ENCODE measurements around the gene BATF.
A peak's percentile ranks its signal among the peaks of the same experiment; 100 is the strongest.

Gene BATF

GRCh38 chr14:75484711-75485429 is 37.4 kb upstream of the BATF start:
- no peak for DNase-seq (ENCODE audit: low spot score)
- in situ Hi-C loops (cut with MboI; ENCODE audit: low sequenced_read_pairs, unreplicated experiment), result loop anchor here (10.0 to 25.0 kb wide), 2 partner anchors 180 to 348 kb away; partner anchors contain the start of gene NEK9
- TF ChIP-seq, protein P1, sequence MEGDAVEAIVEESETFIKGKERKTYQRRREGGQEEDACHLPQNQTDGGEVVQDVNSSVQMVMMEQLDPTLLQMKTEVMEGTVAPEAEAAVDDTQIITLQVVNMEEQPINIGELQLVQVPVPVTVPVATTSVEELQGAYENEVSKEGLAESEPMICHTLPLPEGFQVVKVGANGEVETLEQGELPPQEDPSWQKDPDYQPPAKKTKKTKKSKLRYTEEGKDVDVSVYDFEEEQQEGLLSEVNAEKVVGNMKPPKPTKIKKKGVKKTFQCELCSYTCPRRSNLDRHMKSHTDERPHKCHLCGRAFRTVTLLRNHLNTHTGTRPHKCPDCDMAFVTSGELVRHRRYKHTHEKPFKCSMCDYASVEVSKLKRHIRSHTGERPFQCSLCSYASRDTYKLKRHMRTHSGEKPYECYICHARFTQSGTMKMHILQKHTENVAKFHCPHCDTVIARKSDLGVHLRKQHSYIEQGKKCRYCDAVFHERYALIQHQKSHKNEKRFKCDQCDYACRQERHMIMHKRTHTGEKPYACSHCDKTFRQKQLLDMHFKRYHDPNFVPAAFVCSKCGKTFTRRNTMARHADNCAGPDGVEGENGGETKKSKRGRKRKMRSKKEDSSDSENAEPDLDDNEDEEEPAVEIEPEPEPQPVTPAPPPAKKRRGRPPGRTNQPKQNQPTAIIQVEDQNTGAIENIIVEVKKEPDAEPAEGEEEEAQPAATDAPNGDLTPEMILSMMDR (IDR thresholded peaks at IDR 0.05; ENCODE audit: borderline replicate concordance, control extremely low read depth, extremely low read depth, insufficient read depth, missing control alignments), result no peak

GRCh38 chr14:75486318-75486717 is 36.0 kb upstream of the BATF start:
- in situ Hi-C loops (cut with MboI; ENCODE audit: low sequenced_read_pairs, unreplicated experiment), result loop anchor here (10.0 to 25.0 kb wide), 2 partner anchors 182 to 349 kb away; partner anchors contain the start of gene NEK9
- no peak for DNase-seq (ENCODE audit: low spot score)

GRCh38 chr14:75487155-75487671 is 35.1 kb upstream of the BATF start:
- peak; percentile 57 for DNase-seq (ENCODE audit: low spot score)
- TF ChIP-seq, protein P1 (IDR thresholded peaks at IDR 0.05; ENCODE audit: borderline replicate concordance, control extremely low read depth, extremely low read depth, insufficient read depth, missing control alignments), result no peak
- in situ Hi-C loops (cut with MboI; ENCODE audit: low sequenced_read_pairs, unreplicated experiment), result loop anchor here (10.0 to 25.0 kb wide), 2 partner anchors 182 to 350 kb away; partner anchors contain the start of gene NEK9

More at GRCh38 chr14:75486318-75486717, 36.0 kb upstream of the BATF start:
- TF ChIP-seq, protein P1 (IDR thresholded peaks at IDR 0.05; ENCODE audit: borderline replicate concordance, control extremely low read depth, extremely low read depth, insufficient read depth, missing control alignments), result no peak

- TF ChIP-seq, protein P1 (IDR thresholded peaks at IDR 0.05; ENCODE audit: borderline replicate concordance, control extremely low read depth, extremely low read depth, insufficient read depth, missing control alignments), result no peak
- DNase-seq (ENCODE audit: low spot score), result no peak
- in situ Hi-C loops (cut with MboI; ENCODE audit: low sequenced_read_pairs, unreplicated experiment), result loop anchor here (10.0 to 25.0 kb wide), 2 partner anchors 185 to 352 kb away; partner anchors contain the start of gene NEK9
Measured at GRCh38 chr14:75489480-75489837, 32.8 kb upstream of the BATF start.

DNA sequence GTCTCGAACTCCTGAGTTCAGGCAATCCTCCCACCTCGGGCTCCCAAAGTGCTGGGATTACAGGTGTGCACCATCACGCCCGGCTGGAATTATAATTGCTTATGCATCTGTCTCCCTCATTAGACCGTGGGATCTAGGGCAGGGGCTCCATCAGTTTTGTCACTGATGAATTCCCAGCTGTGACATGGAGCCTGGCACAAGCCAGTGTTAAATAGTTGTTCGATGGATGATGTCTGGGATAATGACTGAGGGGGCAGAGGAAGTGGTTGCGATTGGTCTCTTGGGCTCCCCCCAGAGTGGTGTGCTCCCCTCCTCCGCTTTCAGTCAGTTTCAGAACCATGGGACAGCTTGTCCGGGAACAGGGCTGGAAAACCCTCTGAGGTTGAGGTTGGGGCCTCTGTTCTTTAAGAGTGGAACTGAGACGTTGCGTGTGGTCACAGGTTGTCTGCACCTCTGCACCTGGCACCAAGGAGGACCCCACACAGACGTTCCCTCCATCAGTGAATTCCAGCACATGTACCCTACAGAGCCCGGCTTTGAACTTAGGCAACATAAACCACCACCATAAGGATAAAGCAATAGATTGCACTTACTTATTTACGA is 30.8 kb upstream of the BATF start:
- TF ChIP-seq, protein P1 (IDR thresholded peaks at IDR 0.05; ENCODE audit: borderline replicate concordance, control extremely low read depth, extremely low read depth, insufficient read depth, missing control alignments), result no peak
- in situ Hi-C loops (cut with MboI; ENCODE audit: low sequenced_read_pairs, unreplicated experiment), result loop anchor here (25.0 kb wide), 1 partner anchor 354 kb away; the partner anchor contains the start of gene NEK9
- DNase-seq (ENCODE audit: low spot score), result no peak

DNA sequence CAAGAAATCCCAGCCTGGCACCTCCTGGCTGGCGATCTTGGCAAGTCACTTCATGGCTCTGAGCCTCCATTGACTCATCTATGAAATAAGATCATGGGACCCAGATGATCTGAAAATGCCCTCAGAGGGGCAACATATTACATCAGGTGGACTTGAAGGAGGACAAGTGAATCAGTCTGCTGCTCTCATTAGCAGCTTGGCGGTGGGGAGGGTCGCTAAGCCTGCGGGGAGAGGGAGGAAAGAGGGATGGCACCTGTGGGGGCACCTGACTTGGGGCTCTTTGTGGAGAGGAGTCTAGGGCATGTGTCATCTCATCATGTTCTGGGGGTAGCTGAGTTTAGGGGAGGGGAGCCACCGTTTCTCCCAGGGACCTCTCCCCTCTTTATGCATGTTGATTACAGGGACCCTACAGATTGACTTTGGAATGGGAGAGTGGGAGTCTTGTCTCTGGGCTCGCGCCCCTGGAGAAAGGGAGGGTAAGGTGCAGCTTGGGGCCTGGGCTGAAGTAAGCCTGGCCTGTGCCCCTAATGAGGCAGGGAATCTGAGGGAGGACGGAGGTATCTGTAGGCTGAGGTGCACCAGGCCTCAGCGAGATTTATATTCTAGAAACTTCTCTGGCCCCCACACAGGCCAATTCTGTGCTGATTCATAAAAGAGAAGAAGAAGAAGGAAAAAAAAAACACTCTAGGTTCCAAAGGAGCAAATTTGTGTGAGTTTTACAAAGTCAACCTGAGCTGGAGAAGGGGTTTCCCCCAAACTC is 29.3 kb upstream of the BATF start:
- no peak for DNase-seq (ENCODE audit: low spot score)
- in situ Hi-C loops (cut with MboI; ENCODE audit: low sequenced_read_pairs, unreplicated experiment), result loop anchor here (25.0 kb wide), 1 partner anchor 356 kb away; the partner anchor contains the start of gene NEK9
- TF ChIP-seq, protein P1 (IDR thresholded peaks at IDR 0.05; ENCODE audit: borderline replicate concordance, control extremely low read depth, extremely low read depth, insufficient read depth, missing control alignments), result no peak

All from GM13976 (cell line).